Left ventricle myocardium inferior (tissue), 1 donor: ENCODE measurements around the gene TEC. TPM values are rescaled to one million over a fixed set of nuclear protein-coding genes. Genes with fewer than 3 reads are reported as not detected.

ENCODE experiments used
- DNase-seq: peaks from one replicate; pipeline ENCODE4 v3.0.0-alpha.2; 2020
- H3K27ac ChIP-seq: fragments of 200-600 bp; replicated peaks from 2 replicates; pipeline ENCODE4 v1.8.0; 2021
- H3K27me3 ChIP-seq: fragments of 200-600 bp; 2 replicates; pipeline ENCODE4 v1.8.0; 2021; ENCODE audit warnings: low read depth
- H3K36me3 ChIP-seq: fragments of 200-600 bp; 2 replicates; pipeline ENCODE4 v1.8.0; 2021
- H3K4me1 ChIP-seq: fragments of 200-600 bp; 2 replicates; pipeline ENCODE4 v1.8.0; 2021
- H3K4me3 ChIP-seq: fragments of 200-600 bp; 2 replicates; pipeline ENCODE4 v1.8.0; 2021; ENCODE audit warnings: mild to moderate bottlenecking, moderate library complexity
- H3K9me3 ChIP-seq: fragments of 200-600 bp; replicated peaks from 2 replicates; pipeline ENCODE4 v1.8.0; 2021
- CTCF ChIP-seq: fragments of 200-600 bp; IDR thresholded peaks from 2 replicates; pipeline ENCODE4 v1.8.0; 2021; ENCODE audit warnings: antibody characterized with exemption, mild to moderate bottlenecking, borderline replicate concordance
- intact Hi-C: fragments of 100-400 bp; cut with micrococcal nuclease; formaldehyde crosslinking; loops from one replicate; pipeline ENCODE4 v1.11.0; 2022
- total RNA-seq: library from RNA; stranded (reverse); fragmentation: NEBNext Ultra II Directional; extraction: Animal tissue kit (Norgen Biotek cat#: 25700); gene quantifications from one replicate; pipeline ENCODE4 v1.2.1, GENCODE V29; 2021
- donor health status: DM: no; HTN: yes; CAD: no; lungs with severe emphysema.

TEC gene
- total RNA-seq, 1 donor from 2014 or later, result 1.9 TPM

GRCh38 chr4:48227662-48228061 is 42.0 kb downstream of the TEC start:
- no peak for DNase-seq
- intact Hi-C loops, result no loop called here

GRCh38 chr4:48226199-48226598 is 43.4 kb downstream of the TEC start:
- Histone ChIP-seq H3K27me3 (no peaks in the 10 kb centered on the region), H3K36me3 (no peaks in the 10 kb centered on the region), H3K4me1 (no peaks in the 10 kb centered on the region), H3K9me3 (no peaks in the 10 kb centered on the region), H3K4me3 (no peak overlapping the region), H3K27ac (no peak overlapping the region)
- intact Hi-C loops, result no loop called here
- DNase-seq, result no peak
- no peak for TF ChIP-seq CTCF

More at GRCh38 chr4:48227662-48228061, 42.0 kb downstream of the TEC start:
- no peak overlapping the region for H3K4me3 ChIP-seq
- H3K27ac ChIP-seq, result no peak overlapping the region
- TF ChIP-seq CTCF, result no peak
- H3K27me3 ChIP-seq, result no peaks in the 10 kb centered on the region
- no peaks in the 10 kb centered on the region for H3K36me3 ChIP-seq
- H3K4me1 ChIP-seq, result no peaks in the 10 kb centered on the region
- H3K9me3 ChIP-seq, result no peaks in the 10 kb centered on the region

GRCh38 chr4:48225368-48226141 is 44.1 kb downstream of the TEC start:
- H3K27ac ChIP-seq, result no peak overlapping the region
- intact Hi-C loops, result no loop called here
- H3K27me3 ChIP-seq, result no peaks in the 10 kb centered on the region

GRCh38 chr4:48224606-48225005 is 45.0 kb downstream of the TEC start:
- no peaks in the 10 kb centered on the region for H3K4me1 ChIP-seq
- intact Hi-C loops, result no loop called here
- H3K4me3 ChIP-seq, result no peak overlapping the region
- no peak for TF ChIP-seq CTCF
- H3K27me3 ChIP-seq, result no peaks in the 10 kb centered on the region
- no peaks in the 10 kb centered on the region for H3K36me3 ChIP-seq
- no peak for DNase-seq
- no peak overlapping the region for H3K27ac ChIP-seq
- H3K9me3 ChIP-seq, result no peaks in the 10 kb centered on the region

More at GRCh38 chr4:48225368-48226141, 44.1 kb downstream of the TEC start:
- Histone ChIP-seq H3K36me3 (no peaks in the 10 kb centered on the region), H3K4me3 (no peak overlapping the region), H3K4me1 (no peaks in the 10 kb centered on the region), H3K9me3 (no peaks in the 10 kb centered on the region)
- TF ChIP-seq CTCF, result no peak
- DNase-seq, result no peak

GRCh38 chr4:48223633-48224295 is 45.9 kb downstream of the TEC start:
- intact Hi-C loops, result no loop called here
- H3K9me3 ChIP-seq, result no peaks in the 10 kb centered on the region
- no peak overlapping the region for H3K4me3 ChIP-seq
- no peaks in the 10 kb centered on the region for H3K4me1 ChIP-seq
- no peak overlapping the region for H3K27ac ChIP-seq
- H3K36me3 ChIP-seq, result no peaks in the 10 kb centered on the region
- no peaks in the 10 kb centered on the region for H3K27me3 ChIP-seq
- no peak for TF ChIP-seq CTCF
- no peak for DNase-seq
